Tibial nerve (tissue), 3 donors: ENCODE results near the gene PRKCSH.

Experiments used
- POLR2A ChIP-seq, 2 donors: fragments of 450-650 bp; IDR thresholded peaks; one replicate each; pipeline ENCODE4 v1.6.1; 2017; ENCODE audit warnings: antibody characterized with exemption in 2 of 2, mild to moderate bottlenecking in 2 of 2, moderate library complexity in 2 of 2
- TF ChIP-seq, protein P1 (sequence below), 5 experiments: fragments of 200-600 bp in 3 of 5; fragments of 450-650 bp in 2 of 5; sonication (generic) in 3 of 5; IDR thresholded peaks; one replicate each; pipeline ENCODE4 v1.5.1; 2016 to 2019; ENCODE audit warnings: antibody characterized with exemption in 5 of 5, mild to moderate bottlenecking in 3 of 5, moderate library complexity in 2 of 5

DNA sequence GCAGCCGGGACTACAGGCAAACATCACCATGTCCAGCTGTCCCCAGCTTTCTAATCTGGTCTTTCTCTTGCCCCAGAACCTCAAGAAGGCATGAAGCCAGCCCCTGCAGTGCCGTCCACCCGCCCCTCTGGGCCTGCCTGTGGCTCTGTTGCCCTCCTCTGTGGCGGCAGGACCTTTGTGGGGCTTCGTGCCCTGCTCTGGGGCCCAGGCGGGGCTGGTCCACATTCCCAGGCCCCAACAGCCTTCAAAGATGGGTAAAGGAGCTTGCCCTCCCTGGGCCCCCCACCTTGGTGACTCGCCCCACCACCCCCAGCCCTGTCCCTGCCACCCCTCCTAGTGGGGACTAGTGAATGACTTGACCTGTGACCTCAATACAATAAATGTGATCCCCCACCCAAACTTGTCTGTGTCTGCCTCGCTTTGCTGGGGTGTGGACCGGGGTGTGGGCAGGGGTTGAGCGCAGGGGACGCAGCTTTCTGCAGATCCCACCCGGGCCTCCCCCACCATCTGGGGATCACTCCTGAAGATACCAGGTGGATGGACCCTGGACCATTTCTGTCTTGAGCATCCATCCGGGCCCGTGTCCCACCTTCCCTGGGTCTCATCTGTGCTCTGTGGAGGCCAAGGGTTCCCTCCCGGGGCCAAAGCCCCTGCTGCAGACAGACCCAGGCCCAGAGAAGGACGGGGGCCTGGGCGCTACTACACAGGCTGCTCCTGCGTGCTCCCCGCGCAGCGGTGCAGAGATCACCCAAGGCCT is 15.3 kb downstream of the PRKCSH start:
- no peak for TF ChIP-seq POLR2A (IDR thresholded peaks at IDR 0.05)
- TF ChIP-seq, protein P1, sequence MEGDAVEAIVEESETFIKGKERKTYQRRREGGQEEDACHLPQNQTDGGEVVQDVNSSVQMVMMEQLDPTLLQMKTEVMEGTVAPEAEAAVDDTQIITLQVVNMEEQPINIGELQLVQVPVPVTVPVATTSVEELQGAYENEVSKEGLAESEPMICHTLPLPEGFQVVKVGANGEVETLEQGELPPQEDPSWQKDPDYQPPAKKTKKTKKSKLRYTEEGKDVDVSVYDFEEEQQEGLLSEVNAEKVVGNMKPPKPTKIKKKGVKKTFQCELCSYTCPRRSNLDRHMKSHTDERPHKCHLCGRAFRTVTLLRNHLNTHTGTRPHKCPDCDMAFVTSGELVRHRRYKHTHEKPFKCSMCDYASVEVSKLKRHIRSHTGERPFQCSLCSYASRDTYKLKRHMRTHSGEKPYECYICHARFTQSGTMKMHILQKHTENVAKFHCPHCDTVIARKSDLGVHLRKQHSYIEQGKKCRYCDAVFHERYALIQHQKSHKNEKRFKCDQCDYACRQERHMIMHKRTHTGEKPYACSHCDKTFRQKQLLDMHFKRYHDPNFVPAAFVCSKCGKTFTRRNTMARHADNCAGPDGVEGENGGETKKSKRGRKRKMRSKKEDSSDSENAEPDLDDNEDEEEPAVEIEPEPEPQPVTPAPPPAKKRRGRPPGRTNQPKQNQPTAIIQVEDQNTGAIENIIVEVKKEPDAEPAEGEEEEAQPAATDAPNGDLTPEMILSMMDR (IDR thresholded peaks at IDR 0.05) = no peak
